Measurements from ENCODE around the gene PCSK1N. TPM values are rescaled to one million over a fixed set of nuclear protein-coding genes. Genes with fewer than 3 reads are reported as not detected.
"Not testable (repeated sequence)": the region's sequence is repeated elsewhere in the genome, so short reads cannot be mapped to it uniquely, and the experiment has no call there.

PCSK1N gene
- total and polyA plus RNA-seq, 2 donors (not counting 3 experiments of a cell fraction or from before 2014, with no cell fraction given), result 0.44 TPM; not detected in 1

DNA sequence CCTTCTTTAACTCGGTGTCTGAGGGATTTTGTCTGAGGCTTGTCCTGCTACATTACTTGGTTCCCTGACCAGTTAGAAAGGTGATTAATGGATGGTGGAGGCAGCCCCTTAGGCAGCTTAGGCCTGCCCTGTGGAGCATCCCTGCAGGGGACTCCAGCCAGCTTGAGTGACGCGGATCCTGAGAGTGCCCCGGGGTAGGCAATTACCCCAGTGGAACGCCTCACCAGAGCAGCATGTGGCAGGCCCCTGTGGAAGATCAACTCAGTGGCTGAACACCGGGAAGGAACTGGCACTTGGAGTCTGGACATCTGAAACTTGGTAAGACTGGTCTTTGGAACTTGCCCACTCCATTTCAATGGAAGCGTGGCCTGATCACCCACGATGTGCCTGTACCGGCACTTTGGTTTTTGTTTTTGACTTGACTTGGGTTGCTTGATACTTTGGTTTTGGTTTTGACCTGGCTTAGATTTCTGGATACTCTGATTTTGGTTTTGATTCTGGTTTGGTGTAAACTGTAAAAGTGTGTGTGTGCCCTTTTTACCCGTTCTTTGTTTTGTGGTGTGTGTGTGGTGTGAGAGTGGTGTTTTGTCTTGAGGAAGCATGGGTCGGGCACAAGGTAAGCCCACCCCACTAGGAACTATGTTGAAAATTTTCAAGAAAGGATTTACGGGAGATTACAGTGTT is 18.9 kb upstream of the PCSK1N start:
- intact Hi-C loops (cut with micrococcal nuclease); POLR2A ChIA-PET: not testable (repeated sequence)

DNA sequence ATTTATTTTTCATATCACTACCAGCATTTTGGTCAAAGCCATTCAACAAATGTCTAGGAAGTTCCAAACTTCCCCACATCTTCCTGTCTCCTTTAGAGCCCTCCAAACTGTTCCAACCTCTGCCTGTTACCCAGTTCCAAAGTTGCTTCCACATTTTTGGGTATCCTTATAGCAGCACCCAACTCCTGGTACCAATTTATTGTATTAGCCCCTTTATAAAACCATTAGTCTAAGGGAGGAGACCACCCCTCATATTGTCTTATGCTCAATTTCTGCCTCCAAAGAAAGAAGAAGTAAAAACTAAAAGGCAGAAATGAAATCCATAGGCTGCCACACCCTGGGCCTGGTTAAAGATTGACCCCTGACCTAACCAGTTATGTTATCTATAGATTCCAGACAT is 18.1 kb upstream of the PCSK1N start:
- H3K4me3 ChIP-seq (replicated peaks in 1 of 3; ENCODE audit: insufficient read depth in 1 of 3, low read depth in 1 of 3, low read length in 3 of 3); H3K79me2 ChIP-seq (ENCODE audit: control insufficient read depth, insufficient read depth, low read length); BruUV-seq (replicated peaks); dilution Hi-C loops (cut with MboI; ENCODE audit: extremely low pct_ligation_motif_present, low sequenced_read_pairs); H3K9me3 ChIP-seq (replicated peaks; ENCODE audit: control insufficient read depth, insufficient read depth, low read length); H4K20me1 ChIP-seq (replicated peaks; ENCODE audit: control insufficient read depth, extremely low read depth, insufficient read depth, low read length); H3K36me3 ChIP-seq (ENCODE audit: control insufficient read depth in 2 of 2, extremely low read depth in 1 of 2, insufficient read depth in 2 of 2, low read length in 2 of 2); H3K4me2 ChIP-seq (ENCODE audit: insufficient read depth, low read length); H3K27ac ChIP-seq (ENCODE audit: insufficient read depth, low read depth, low read length); FAIRE-seq; CTCF ChIA-PET; H3K9ac ChIP-seq (replicated peaks; ENCODE audit: extremely low read depth, insufficient read depth, low read length); intact Hi-C loops (cut with micrococcal nuclease); DNase-seq (ENCODE audit: low read depth, low spot score); H2AFZ ChIP-seq (ENCODE audit: low read depth, low read length); H3K4me1 ChIP-seq (ENCODE audit: control insufficient read depth, extremely low read depth, insufficient read depth, low read length); H3K27me3 ChIP-seq (ENCODE audit: control insufficient read depth in 2 of 2, insufficient read depth in 2 of 2, low read length in 2 of 2); H3K9me1 ChIP-seq (replicated peaks; ENCODE audit: control insufficient read depth, extremely low read depth, insufficient read depth, low read length); POLR2A ChIA-PET: not testable (repeated sequence)

More for the DNA sequence above, 18.9 kb upstream of the PCSK1N start:
- DNase-seq (ENCODE audit: low read depth, low spot score); CTCF ChIA-PET; H3K9ac ChIP-seq (replicated peaks; ENCODE audit: extremely low read depth, insufficient read depth, low read length); H3K79me2 ChIP-seq (ENCODE audit: control insufficient read depth, insufficient read depth, low read length); H4K20me1 ChIP-seq (replicated peaks; ENCODE audit: control insufficient read depth, extremely low read depth, insufficient read depth, low read length); BruUV-seq (replicated peaks); H3K9me3 ChIP-seq (replicated peaks; ENCODE audit: control insufficient read depth, insufficient read depth, low read length); H3K9me1 ChIP-seq (replicated peaks; ENCODE audit: control insufficient read depth, extremely low read depth, insufficient read depth, low read length); H3K36me3 ChIP-seq (ENCODE audit: control insufficient read depth in 2 of 2, extremely low read depth in 1 of 2, insufficient read depth in 2 of 2, low read length in 2 of 2); dilution Hi-C loops (cut with MboI; ENCODE audit: extremely low pct_ligation_motif_present, low sequenced_read_pairs); H3K27ac ChIP-seq (ENCODE audit: insufficient read depth, low read depth, low read length); H2AFZ ChIP-seq (ENCODE audit: low read depth, low read length); H3K27me3 ChIP-seq (ENCODE audit: control insufficient read depth in 2 of 2, insufficient read depth in 2 of 2, low read length in 2 of 2); H3K4me3 ChIP-seq (replicated peaks in 1 of 3; ENCODE audit: insufficient read depth in 1 of 3, low read depth in 1 of 3, low read length in 3 of 3); H3K4me2 ChIP-seq (ENCODE audit: insufficient read depth, low read length); H3K4me1 ChIP-seq (ENCODE audit: control insufficient read depth, extremely low read depth, insufficient read depth, low read length); FAIRE-seq: not testable (repeated sequence)

All from endothelial cell of umbilical vein (primary cell).